DND-41 (cell line): ENCODE data around the gene ADAMTSL5.

Source experiments
- ATAC-seq: fragments of 200-7000 bp; cut with Tn5 transposase; 3 replicates; pipeline ENCODE4 v1.9.1; 2021; ENCODE audit warnings: low read depth; ENCODE audit not compliant: insufficient read depth
- DNase-seq: peaks from one replicate; pipeline ENCODE4 v3.0.0-alpha.2; 2020
- H2AFZ ChIP-seq: 2 replicates; pipeline ENCODE4 v1.6.0; 2012; ENCODE audit warnings: low read depth, low read length
- H3K27ac ChIP-seq: 2 replicates; pipeline ENCODE4 v1.5.1; 2012; ENCODE audit warnings: low read length, inconsistent platforms
- H3K27me3 ChIP-seq: fragments of 200-600 bp; sonication (generic); 2 replicates; pipeline ENCODE4 v1.6.0; 2012; ENCODE audit warnings: low read length, mild to moderate bottlenecking, inconsistent platforms; ENCODE audit not compliant: insufficient read depth, poor library complexity
- H3K36me3 ChIP-seq: 2 replicates; pipeline ENCODE4 v1.5.1; 2012; ENCODE audit warnings: low read length, inconsistent platforms; ENCODE audit not compliant: insufficient read depth
- H3K4me1 ChIP-seq: 2 replicates; pipeline ENCODE4 v1.5.1; 2012; ENCODE audit warnings: mild to moderate bottlenecking, low read length; ENCODE audit not compliant: insufficient read depth
- H3K4me2 ChIP-seq: 2 replicates; pipeline ENCODE4 v1.6.0; 2012; ENCODE audit warnings: mild to moderate bottlenecking, moderate library complexity, low read length, inconsistent platforms; ENCODE audit not compliant: insufficient read depth
- H3K4me3 ChIP-seq, 2 experiments: fragments of 200-600 bp in 1 of 2; shearing (Covaris generic) in 1 of 2; 2 replicates each; pipeline ENCODE4 v1.5.1; 2012 to 2016; ENCODE audit warnings: inconsistent platforms in 2 of 2, low read length in 2 of 2, mild to moderate bottlenecking in 2 of 2, low read depth in 1 of 2, moderate library complexity in 1 of 2
- H3K79me2 ChIP-seq: 2 replicates; pipeline ENCODE4 v1.6.0; 2012; ENCODE audit warnings: low read length, inconsistent platforms; ENCODE audit not compliant: insufficient read depth
- H3K9ac ChIP-seq: 2 replicates; pipeline ENCODE4 v1.6.0; 2012; ENCODE audit warnings: low read depth, mild to moderate bottlenecking, inconsistent platforms, low read length, moderate library complexity
- H3K9me3 ChIP-seq: 2 replicates; pipeline ENCODE4 v1.5.1; 2012; ENCODE audit warnings: low read length, moderate library complexity, mild to moderate bottlenecking, inconsistent platforms; ENCODE audit not compliant: insufficient read depth, severe bottlenecking
- H4K20me1 ChIP-seq: 2 replicates; pipeline ENCODE4 v1.6.0; 2012; ENCODE audit warnings: low read length; ENCODE audit not compliant: insufficient read depth
- EZH2 ChIP-seq: IDR thresholded peaks from 3 replicates; pipeline ENCODE4 v1.6.1; 2012; ENCODE audit warnings: borderline replicate concordance, low read depth, mild to moderate bottlenecking, moderate library complexity, low read length, inconsistent platforms; ENCODE audit not compliant: severe bottlenecking
- TF ChIP-seq, protein P1 (sequence below): IDR thresholded peaks from 2 replicates; pipeline ENCODE4 v1.5.1; 2012; ENCODE audit warnings: borderline replicate concordance, low read length, moderate library complexity, mild to moderate bottlenecking; ENCODE audit not compliant: poor library complexity, severe bottlenecking; ENCODE audit errors: extremely low read depth

The ADAMTSL5 gene

GRCh38 chr19:1475751-1476437, 36.9 kb downstream of the ADAMTSL5 start:
- Histone ChIP-seq H2AFZ (no peak overlapping the region), H4K20me1 (peaks cover 71% of the 10 kb centered on the region), H3K27me3 (no peaks in the 10 kb centered on the region), H3K9me3 (no peaks in the 10 kb centered on the region), H3K9ac (no peak overlapping the region), H3K36me3 (peaks cover 24% of the 10 kb centered on the region), H3K4me1 (peaks cover 43% of the 10 kb centered on the region), H3K4me2 (no peak overlapping the region), H3K79me2 (peaks cover 45% of the 10 kb centered on the region), H3K27ac (no peak overlapping the region), H3K4me3 (no peak overlapping the region)
- DNase-seq, result no peak
- ATAC-seq, result no peak
- no peak for TF ChIP-seq EZH2
- TF ChIP-seq, protein P1, sequence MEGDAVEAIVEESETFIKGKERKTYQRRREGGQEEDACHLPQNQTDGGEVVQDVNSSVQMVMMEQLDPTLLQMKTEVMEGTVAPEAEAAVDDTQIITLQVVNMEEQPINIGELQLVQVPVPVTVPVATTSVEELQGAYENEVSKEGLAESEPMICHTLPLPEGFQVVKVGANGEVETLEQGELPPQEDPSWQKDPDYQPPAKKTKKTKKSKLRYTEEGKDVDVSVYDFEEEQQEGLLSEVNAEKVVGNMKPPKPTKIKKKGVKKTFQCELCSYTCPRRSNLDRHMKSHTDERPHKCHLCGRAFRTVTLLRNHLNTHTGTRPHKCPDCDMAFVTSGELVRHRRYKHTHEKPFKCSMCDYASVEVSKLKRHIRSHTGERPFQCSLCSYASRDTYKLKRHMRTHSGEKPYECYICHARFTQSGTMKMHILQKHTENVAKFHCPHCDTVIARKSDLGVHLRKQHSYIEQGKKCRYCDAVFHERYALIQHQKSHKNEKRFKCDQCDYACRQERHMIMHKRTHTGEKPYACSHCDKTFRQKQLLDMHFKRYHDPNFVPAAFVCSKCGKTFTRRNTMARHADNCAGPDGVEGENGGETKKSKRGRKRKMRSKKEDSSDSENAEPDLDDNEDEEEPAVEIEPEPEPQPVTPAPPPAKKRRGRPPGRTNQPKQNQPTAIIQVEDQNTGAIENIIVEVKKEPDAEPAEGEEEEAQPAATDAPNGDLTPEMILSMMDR, result no peak

DNA sequence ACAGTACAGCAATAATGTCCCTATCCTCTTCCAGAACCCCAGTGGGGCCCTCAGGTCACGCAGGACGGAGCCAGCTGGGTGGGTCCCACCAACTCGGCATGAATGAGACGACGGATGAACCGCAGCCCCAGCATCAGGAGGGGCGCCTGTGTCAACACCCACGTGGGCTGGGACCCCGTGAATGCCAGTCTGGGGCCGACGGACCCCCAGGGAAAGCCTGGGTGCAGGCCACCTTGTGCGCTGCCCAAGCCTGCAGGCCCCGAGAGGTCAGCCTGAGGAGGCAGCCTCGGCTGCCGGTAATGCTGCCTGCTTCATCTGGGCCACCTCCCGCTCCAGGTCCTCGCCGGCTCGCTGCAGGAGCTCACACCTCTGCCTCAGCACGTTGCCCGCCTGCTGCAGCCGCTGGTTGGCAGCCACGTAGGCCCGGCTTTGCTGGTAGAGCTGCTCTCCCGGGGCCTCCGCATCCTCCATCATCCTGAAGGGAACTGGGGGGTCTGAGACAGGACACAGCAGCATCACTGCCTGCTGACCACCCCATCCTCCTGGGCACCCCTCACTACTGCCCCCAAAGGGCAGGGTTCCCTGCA, 38.0 kb downstream of the ADAMTSL5 start:
- peaks cover 24% of the 10 kb centered on the region for H3K36me3 ChIP-seq
- DNase-seq (no peak), ATAC-seq (no peak)
- no peak overlapping the region for H2AFZ ChIP-seq
- H3K27ac ChIP-seq, result no peak overlapping the region
- H4K20me1 ChIP-seq, result peaks cover 80% of the 10 kb centered on the region
- peaks cover 45% of the 10 kb centered on the region for H3K79me2 ChIP-seq
- H3K4me3 ChIP-seq, result no peak overlapping the region
- H3K27me3 ChIP-seq, result no peaks in the 10 kb centered on the region
- no peaks in the 10 kb centered on the region for H3K9me3 ChIP-seq
- H3K4me2 ChIP-seq, result no peak overlapping the region
- peaks cover 51% of the 10 kb centered on the region for H3K4me1 ChIP-seq
- TF ChIP-seq, protein P1, result no peak
- no peak for TF ChIP-seq EZH2
- H3K9ac ChIP-seq, result no peak overlapping the region

DNA sequence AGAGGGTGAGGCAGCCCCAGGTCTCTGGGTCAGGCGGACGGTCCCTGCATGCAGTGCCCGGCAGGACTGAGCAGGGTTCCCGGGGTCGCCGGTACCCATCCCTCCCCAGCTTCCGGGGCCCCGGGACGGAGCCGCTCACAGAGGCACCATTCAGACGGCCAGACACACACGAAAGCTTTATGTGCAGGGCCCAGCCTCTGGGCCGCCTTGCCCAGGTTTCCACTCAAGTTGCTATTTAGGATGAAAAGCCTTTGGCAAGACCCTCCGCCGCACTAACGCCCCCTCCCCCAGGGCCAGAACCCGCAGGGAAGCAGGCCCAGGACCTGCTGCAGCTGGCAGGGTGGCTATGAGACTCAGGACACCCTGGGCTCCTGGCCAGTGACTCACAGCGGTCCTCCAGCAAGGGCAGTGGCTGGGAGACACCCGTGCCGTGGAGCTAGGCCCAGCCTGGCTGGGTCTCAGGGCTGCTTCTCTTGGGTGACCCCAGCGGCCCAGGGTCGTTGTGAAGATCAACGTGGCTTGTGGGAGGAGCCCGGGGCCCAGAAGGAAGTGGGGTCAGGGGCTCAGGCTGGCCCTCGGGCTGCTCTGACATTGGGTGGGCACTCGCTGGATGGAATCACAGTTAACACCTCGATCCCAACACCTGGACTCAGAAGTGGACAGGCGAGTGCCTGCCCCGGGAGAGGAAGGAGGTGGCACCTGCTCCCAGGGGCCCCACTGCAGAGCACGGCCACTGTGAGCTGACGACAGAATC, 38.6 kb downstream of the ADAMTSL5 start:
- Histone ChIP-seq H3K4me3 (no peak overlapping the region), H3K4me2 (no peak overlapping the region), H3K9me3 (no peaks in the 10 kb centered on the region), H3K4me1 (peaks cover 45% of the 10 kb centered on the region), H3K27ac (no peak overlapping the region), H2AFZ (no peak overlapping the region), H3K27me3 (no peaks in the 10 kb centered on the region), H3K36me3 (peaks cover 24% of the 10 kb centered on the region), H3K79me2 (peaks cover 45% of the 10 kb centered on the region), H3K9ac (no peak overlapping the region), H4K20me1 (peaks cover 82% of the 10 kb centered on the region)
- no peak for TF ChIP-seq EZH2
- DNase-seq (no peak), ATAC-seq (no peak)
